A549 (cell line): Measurements from ENCODE around the gene MTG2. TPM values are rescaled to one million over a fixed set of nuclear protein-coding genes. Genes with fewer than 3 reads are reported as not detected.
A peak's percentile ranks its signal among the peaks of the same experiment; 100 is the strongest.

Source experiments
- ATAC-seq, 2 experiments: fragments of 200-7000 bp in 1 of 2; fragments of >200 bp in 1 of 2; cut with Nextera tagmentation in 1 of 2; cut with Tn5 transposase in 1 of 2; 3 replicates each; pipeline versions ENCODE4 v1.8.0 to v1.9.1; 2018 to 2020; ENCODE audit warnings: mild to moderate bottlenecking in 1 of 2, moderate library complexity in 1 of 2
- CTCF ChIA-PET: fragments of 300-600 bp; sonication (Branson Sonifier 250); formaldehyde crosslinking; extraction: SDS; loops from one replicate; lab custom pipeline; 2021; ENCODE audit warnings: antibody characterized with exemption, inconsistent platforms; lab: Yijun Ruan, JAX
- POLR2A ChIA-PET: fragments of 350-600 bp; formaldehyde crosslinking; extraction: SDS; loops from one replicate; lab custom pipeline; 2021; ENCODE audit warnings: antibody characterized with exemption, inconsistent platforms; lab: Yijun Ruan, JAX
- DNase-seq, 2 experiments: peaks; one replicate each; pipeline versions ENCODE4 v3.0.0 to v3.0.0-alpha.2; 2011 to 2016; ENCODE audit warnings: low read depth in 1 of 2, low spot score in 1 of 2
- FAIRE-seq: peaks from 2 replicates; lab custom pipeline; 2011; peaks lifted over from hg19 to GRCh38; lab: Jason Lieb, UNC
- H3K27ac ChIP-seq, 2 experiments: fragments of >200 bp; sonication (Bioruptor Twin); formaldehyde crosslinking; 3 replicates each; pipeline ENCODE4 v1.5.1; 2016 to 2017
- H3K4me1 ChIP-seq: fragments of >200 bp; sonication (Bioruptor Twin); formaldehyde crosslinking; 3 replicates; pipeline ENCODE4 v1.6.1; 2016
- H3K4me2 ChIP-seq: fragments of >200 bp; sonication (Bioruptor Twin); formaldehyde crosslinking; 3 replicates; pipeline ENCODE4 v1.6.1; 2016
- H3K4me3 ChIP-seq: fragments of >200 bp; sonication (Bioruptor Twin); formaldehyde crosslinking; 3 replicates; pipeline ENCODE4 v1.5.1; 2016
- H3K9me3 ChIP-seq: fragments of >200 bp; sonication (Bioruptor Twin); formaldehyde crosslinking; 3 replicates; pipeline ENCODE4 v1.6.1; 2016
- CEBPB ChIP-seq, 2 experiments: fragments of >200 bp in 1 of 2; sonication (Bioruptor Twin) in 1 of 2; formaldehyde crosslinking in 1 of 2; IDR thresholded peaks; 2 replicates each; pipeline ENCODE4 v1.6.1; 2012 to 2016
- CHD2 ChIP-seq: fragments of 150-350 bp; IDR thresholded peaks from 2 replicates; pipeline ENCODE4 v1.6.1; 2014; ENCODE audit warnings: low read length; ENCODE audit not compliant: partially characterized antibody
- CHD4 ChIP-seq: fragments of 200-600 bp; sonication (generic); IDR thresholded peaks from 2 replicates; pipeline ENCODE4 v1.6.1; 2016; ENCODE audit warnings: antibody characterized with exemption, mild to moderate bottlenecking, borderline replicate concordance
- EHF ChIP-seq: fragments of 250-450 bp; sonication (Bioruptor Pico); IDR thresholded peaks from 2 replicates; pipeline ENCODE4 v1.5.0; 2020; ENCODE audit warnings: mild to moderate bottlenecking
- FOXS1 ChIP-seq: fragments of 250-450 bp; sonication (Bioruptor Pico); IDR thresholded peaks from 2 replicates; pipeline ENCODE4 v1.5.0; 2020; ENCODE audit warnings: mild to moderate bottlenecking, moderate library complexity
- HOXB5 ChIP-seq: fragments of 250-450 bp; sonication (Bioruptor Pico); IDR thresholded peaks from 2 replicates; pipeline ENCODE4 v1.5.0; 2020; ENCODE audit warnings: mild to moderate bottlenecking, moderate library complexity
- JUN ChIP-seq, 2 experiments: fragments of >200 bp; sonication (Bioruptor Twin); formaldehyde crosslinking; IDR thresholded peaks; 2 replicates in 1 of 2; 3 replicates in 1 of 2; pipeline ENCODE4 v1.6.1; 2016 to 2017
- KDM1A ChIP-seq: fragments of 200-600 bp; sonication (generic); IDR thresholded peaks from 2 replicates; pipeline ENCODE4 v1.6.1; 2016; ENCODE audit warnings: low read depth, mild to moderate bottlenecking
- KDM5A ChIP-seq: fragments of 200-600 bp; sonication (generic); IDR thresholded peaks from 2 replicates; pipeline ENCODE4 v1.6.1; 2016; ENCODE audit warnings: antibody characterized with exemption, mild to moderate bottlenecking
- MAFK ChIP-seq: fragments of 450-650 bp; IDR thresholded peaks from 2 replicates; pipeline ENCODE4 v1.6.1; 2014; ENCODE audit not compliant: partially characterized antibody
- MAZ ChIP-seq: fragments of 150-350 bp; IDR thresholded peaks from 2 replicates; pipeline ENCODE4 v1.6.1; 2014; ENCODE audit warnings: antibody characterized with exemption, low read depth, low read length, borderline replicate concordance
- POLR2A ChIP-seq: IDR thresholded peaks from 2 replicates; pipeline ENCODE4 v1.6.1; 2012; ENCODE audit warnings: mild to moderate bottlenecking, low read length
- RAD21 ChIP-seq, 2 experiments: fragments of >200 bp in 1 of 2; sonication (Bioruptor Twin) in 1 of 2; formaldehyde crosslinking in 1 of 2; IDR thresholded peaks in 1 of 2; conservative IDR thresholded peaks in 1 of 2; 2 replicates in 1 of 2; 3 replicates in 1 of 2; pipeline ENCODE4 v1.6.1; 2012 to 2018; ENCODE audit warnings: inconsistent platforms in 1 of 2
- RCOR1 ChIP-seq: fragments of 150-350 bp; IDR thresholded peaks from 2 replicates; pipeline ENCODE4 v1.6.1; 2014; ENCODE audit warnings: antibody characterized with exemption, low read length, low read depth
- RNF2 ChIP-seq: fragments of 200-600 bp; sonication (generic); IDR thresholded peaks from 2 replicates; pipeline ENCODE4 v1.6.1; 2016; ENCODE audit warnings: low read depth, mild to moderate bottlenecking, antibody characterized with exemption, moderate library complexity, borderline replicate concordance
- SMC3 ChIP-seq: fragments of >200 bp; sonication (Bioruptor Twin); formaldehyde crosslinking; IDR thresholded peaks from 3 replicates; pipeline ENCODE4 v1.6.1; 2018; ENCODE audit warnings: inconsistent platforms
- ZC3H11A ChIP-seq: fragments of 450-650 bp; IDR thresholded peaks from 2 replicates; pipeline ENCODE4 v1.6.1; 2014; ENCODE audit warnings: antibody characterized with exemption, mild to moderate bottlenecking
- ZSCAN20 ChIP-seq: fragments of 250-450 bp; sonication (Bioruptor Pico); IDR thresholded peaks from 2 replicates; pipeline ENCODE4 v1.8.0; 2022; ENCODE audit warnings: mild to moderate bottlenecking, moderate library complexity
- WGBS: methylation state at CpG from one replicate; pipeline ENCODE4 v1.1.6; 2017; ENCODE audit errors: missing lambda C conversion rate; 5-methylcytosine and 5-hydroxymethylcytosine counted together
- polyA plus RNA-seq, 4 experiments: library from polyadenylated mRNA; depleted of rRNA in 3 of 4; stranded (reverse); fragments of >200 nt; fragmentation: RNase III in 1 of 4; extraction: RNeasy Plus Mini Kit Qiagen cat#74134 plus additional on column Dnase treatment in 1 of 4; gene quantifications; 2 replicates in 3 of 4; 3 replicates in 1 of 4; pipeline ENCODE4 v1.2.3, GENCODE V29; 2011 to 2017
- TF ChIP-seq, protein P1 (sequence below): IDR thresholded peaks from 2 replicates; pipeline ENCODE4 v1.6.1; 2012; ENCODE audit warnings: low read depth, borderline replicate concordance
- TF ChIP-seq, protein P2 (sequence below): IDR thresholded peaks from 2 replicates; pipeline ENCODE4 v1.6.1; 2012
- TF ChIP-seq, protein P3 (sequence below): fragments of >200 bp; sonication (Bioruptor Twin); formaldehyde crosslinking; IDR thresholded peaks from 2 replicates; pipeline ENCODE4 v1.6.1; 2016
- TF ChIP-seq, protein P4 (sequence below): fragments of >200 bp; sonication (Bioruptor Twin); formaldehyde crosslinking; IDR thresholded peaks from 3 replicates; pipeline ENCODE4 v1.5.1; 2016
- TF ChIP-seq, protein P5 (sequence below): fragments of 250-450 bp; sonication (Bioruptor Pico); IDR thresholded peaks from 2 replicates; pipeline ENCODE4 v1.5.0; 2021; ENCODE audit warnings: mild to moderate bottlenecking, moderate library complexity, borderline replicate concordance

Gene MTG2
- polyA plus RNA-seq, 2 of the 4 experiments (the other 2 are of a cell fraction) = 21.9 to 28.7 TPM

DNA sequence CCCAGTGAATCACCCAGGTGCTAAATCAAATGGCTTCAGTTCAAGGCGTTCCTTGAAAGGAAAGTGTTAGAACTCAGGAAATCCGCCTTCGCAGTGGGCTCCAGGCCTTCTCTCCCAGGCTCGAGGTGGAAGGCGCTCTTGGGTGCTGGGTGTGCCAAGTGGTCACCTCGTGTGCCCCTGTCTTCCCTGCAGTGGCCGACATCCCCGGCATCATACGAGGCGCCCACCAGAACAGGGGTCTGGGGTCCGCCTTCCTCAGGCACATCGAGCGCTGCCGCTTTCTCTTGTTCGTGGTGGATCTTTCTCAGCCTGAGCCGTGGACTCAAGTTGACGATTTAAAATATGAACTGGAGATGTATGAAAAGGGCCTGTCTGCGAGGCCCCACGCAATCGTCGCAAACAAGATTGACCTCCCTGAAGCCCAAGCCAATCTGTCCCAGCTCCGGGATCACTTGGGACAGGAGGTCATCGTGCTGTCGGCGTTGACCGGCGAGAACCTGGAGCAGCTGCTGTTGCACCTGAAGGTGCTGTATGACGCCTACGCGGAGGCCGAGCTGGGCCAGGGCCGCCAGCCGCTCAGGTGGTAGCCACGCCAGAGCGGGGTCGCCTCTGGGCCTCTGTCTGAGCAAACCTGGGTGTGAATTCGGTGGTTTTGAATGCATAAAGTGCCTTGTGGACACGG lies 17.8 kb downstream of the MTG2 start:
- WGBS = 96% methylated on average over 38 of the region's 38 CpGs
- DNase-seq (no peak), FAIRE-seq (no peak), ATAC-seq (no peak)
- Histone ChIP-seq H3K27ac (no peak overlapping the region), H3K9me3 (no peaks in the 10 kb centered on the region), H3K4me1 (no peaks in the 10 kb centered on the region), H3K4me2 (no peak overlapping the region), H3K4me3 (no peak overlapping the region)
- ChIA-PET CTCF (no interaction called here), POLR2A (no interaction called here)
- TF ChIP-seq, protein P1, sequence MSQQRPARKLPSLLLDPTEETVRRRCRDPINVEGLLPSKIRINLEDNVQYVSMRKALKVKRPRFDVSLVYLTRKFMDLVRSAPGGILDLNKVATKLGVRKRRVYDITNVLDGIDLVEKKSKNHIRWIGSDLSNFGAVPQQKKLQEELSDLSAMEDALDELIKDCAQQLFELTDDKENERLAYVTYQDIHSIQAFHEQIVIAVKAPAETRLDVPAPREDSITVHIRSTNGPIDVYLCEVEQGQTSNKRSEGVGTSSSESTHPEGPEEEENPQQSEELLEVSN = no peak
- TF ChIP-seq POLR2A (0 out of 2 replicates have a peak, but pooled peaks have one; percentile 13), MAFK (no peak), CHD4 (no peak), CHD2 (no peak), ZSCAN20 (CRISPR knock-in tag) (no peak)

DNA sequence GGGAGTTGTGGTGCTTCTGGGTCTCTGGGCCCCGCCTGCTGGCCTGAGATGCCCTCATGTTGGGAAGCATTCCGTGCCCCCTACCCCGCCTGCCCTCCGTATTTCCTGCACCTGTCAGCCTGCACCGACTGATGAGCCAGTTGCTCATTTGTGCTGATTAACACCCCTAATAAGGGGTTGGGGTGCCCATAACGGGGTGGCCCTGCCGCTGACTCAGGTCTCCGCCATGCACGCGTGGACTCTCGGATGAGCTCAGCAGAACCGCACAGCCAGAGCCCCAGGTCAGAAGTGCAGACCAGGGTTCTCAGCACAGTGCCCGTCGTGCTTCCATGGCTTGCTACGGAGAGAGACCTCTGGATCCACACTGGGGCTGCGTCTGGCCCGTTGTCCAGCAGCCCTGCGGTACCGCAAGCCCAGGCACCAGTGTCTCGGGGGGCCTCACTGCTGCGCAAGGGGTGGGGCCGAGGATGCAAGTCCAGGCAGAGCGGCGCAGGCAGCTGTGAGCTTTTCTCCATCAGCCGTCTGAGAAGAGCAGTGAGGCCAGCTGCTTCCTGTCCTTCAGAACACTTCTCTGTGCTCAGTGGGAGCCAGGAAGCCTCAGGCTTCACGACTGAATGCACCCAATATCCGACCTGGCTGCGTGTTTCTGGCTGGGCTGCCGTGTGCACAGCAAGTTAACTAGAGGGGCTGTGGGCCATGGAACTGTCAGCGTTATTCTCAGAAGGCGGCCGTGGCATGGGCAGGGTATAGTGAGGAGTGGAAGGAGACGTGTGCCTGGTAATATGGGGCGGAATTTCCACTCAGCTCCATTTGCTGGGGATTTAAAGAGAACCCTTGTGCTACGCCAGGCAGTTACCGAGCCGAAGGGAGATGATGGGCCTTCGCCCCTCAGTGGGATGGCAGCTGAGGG lies 18.6 kb downstream of the MTG2 start:
- DNase-seq = no peak
- no peak overlapping the region for H3K4me2 ChIP-seq
- no peak for FAIRE-seq
- TF ChIP-seq, protein P1 = no peak
- TF ChIP-seq RAD21 (conservative IDR thresholded peaks at IDR 0.05 in 1 of 2, IDR thresholded peaks at IDR 0.05 in 1 of 2) (no peak), KDM5A (no peak), RCOR1 (no peak), SMC3 (no peak)
- no peak overlapping the region for H3K4me3 ChIP-seq
- H3K9me3 ChIP-seq = no peaks in the 10 kb centered on the region
- 92% methylated on average over 24 of the region's 38 CpGs for WGBS
- no peaks in the 10 kb centered on the region for H3K4me1 ChIP-seq
- ChIA-PET POLR2A (no interaction called here), CTCF (interaction anchor here (1.5 kb wide), 1 partner anchor 195 kb away, joined by 4 read pairs; no protein-coding TSS in a partner anchor)
- no peak for ATAC-seq
- no peak overlapping the region for H3K27ac ChIP-seq

DNA sequence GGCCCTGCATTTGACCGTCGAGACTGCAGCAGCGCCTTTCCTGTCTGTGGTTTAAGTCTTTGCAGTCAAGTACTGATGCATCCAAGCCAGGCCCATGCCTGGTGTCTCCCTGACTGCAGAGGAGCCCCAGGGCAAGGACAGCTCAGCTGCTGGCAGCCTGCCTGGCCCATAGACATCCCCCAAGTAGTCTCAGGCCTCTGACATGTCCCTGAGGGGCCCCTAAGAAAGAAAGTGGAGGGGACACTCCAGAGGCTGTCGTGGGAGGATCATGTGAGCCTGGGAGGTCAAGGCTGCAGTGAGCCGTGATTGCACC lies 19.2 kb downstream of the MTG2 start:
- Histone ChIP-seq H3K27ac (no peak overlapping the region), H3K4me2 (no peak overlapping the region), H3K4me1 (no peaks in the 10 kb centered on the region), H3K9me3 (no peaks in the 10 kb centered on the region), H3K4me3 (no peak overlapping the region)
- CTCF ChIA-PET = interaction anchor here (1.5 kb wide), 1 partner anchor 194 kb away, joined by 4 read pairs; no protein-coding TSS in a partner anchor
- WGBS = 93% methylated on average over 5 of the region's 5 CpGs
- POLR2A ChIA-PET = no interaction called here
- FAIRE-seq = no peak
- no peak for ATAC-seq
- no peak for DNase-seq
- TF ChIP-seq FOXS1 (CRISPR knock-in tag) (no peak), CEBPB (IDR thresholded peaks at IDR 0.05) (no peak), EHF (CRISPR knock-in tag) (no peak), KDM1A (no peak), ZC3H11A (no peak), JUN (IDR thresholded peaks at IDR 0.05) (no peak), MAZ (no peak), RNF2 (no peak), HOXB5 (no peak), SMC3 (no peak), ZSCAN20 (CRISPR knock-in tag) (no peak), POLR2A (no peak)
- TF ChIP-seq, protein P1 = no peak
- TF ChIP-seq, protein P2, sequence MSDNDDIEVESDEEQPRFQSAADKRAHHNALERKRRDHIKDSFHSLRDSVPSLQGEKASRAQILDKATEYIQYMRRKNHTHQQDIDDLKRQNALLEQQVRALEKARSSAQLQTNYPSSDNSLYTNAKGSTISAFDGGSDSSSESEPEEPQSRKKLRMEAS = no peak
- TF ChIP-seq, protein P3, sequence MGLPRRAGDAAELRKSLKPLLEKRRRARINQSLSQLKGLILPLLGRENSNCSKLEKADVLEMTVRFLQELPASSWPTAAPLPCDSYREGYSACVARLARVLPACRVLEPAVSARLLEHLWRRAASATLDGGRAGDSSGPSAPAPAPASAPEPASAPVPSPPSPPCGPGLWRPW = no peak
- TF ChIP-seq, protein P4, sequence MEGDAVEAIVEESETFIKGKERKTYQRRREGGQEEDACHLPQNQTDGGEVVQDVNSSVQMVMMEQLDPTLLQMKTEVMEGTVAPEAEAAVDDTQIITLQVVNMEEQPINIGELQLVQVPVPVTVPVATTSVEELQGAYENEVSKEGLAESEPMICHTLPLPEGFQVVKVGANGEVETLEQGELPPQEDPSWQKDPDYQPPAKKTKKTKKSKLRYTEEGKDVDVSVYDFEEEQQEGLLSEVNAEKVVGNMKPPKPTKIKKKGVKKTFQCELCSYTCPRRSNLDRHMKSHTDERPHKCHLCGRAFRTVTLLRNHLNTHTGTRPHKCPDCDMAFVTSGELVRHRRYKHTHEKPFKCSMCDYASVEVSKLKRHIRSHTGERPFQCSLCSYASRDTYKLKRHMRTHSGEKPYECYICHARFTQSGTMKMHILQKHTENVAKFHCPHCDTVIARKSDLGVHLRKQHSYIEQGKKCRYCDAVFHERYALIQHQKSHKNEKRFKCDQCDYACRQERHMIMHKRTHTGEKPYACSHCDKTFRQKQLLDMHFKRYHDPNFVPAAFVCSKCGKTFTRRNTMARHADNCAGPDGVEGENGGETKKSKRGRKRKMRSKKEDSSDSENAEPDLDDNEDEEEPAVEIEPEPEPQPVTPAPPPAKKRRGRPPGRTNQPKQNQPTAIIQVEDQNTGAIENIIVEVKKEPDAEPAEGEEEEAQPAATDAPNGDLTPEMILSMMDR = no peak
- TF ChIP-seq, protein P5, sequence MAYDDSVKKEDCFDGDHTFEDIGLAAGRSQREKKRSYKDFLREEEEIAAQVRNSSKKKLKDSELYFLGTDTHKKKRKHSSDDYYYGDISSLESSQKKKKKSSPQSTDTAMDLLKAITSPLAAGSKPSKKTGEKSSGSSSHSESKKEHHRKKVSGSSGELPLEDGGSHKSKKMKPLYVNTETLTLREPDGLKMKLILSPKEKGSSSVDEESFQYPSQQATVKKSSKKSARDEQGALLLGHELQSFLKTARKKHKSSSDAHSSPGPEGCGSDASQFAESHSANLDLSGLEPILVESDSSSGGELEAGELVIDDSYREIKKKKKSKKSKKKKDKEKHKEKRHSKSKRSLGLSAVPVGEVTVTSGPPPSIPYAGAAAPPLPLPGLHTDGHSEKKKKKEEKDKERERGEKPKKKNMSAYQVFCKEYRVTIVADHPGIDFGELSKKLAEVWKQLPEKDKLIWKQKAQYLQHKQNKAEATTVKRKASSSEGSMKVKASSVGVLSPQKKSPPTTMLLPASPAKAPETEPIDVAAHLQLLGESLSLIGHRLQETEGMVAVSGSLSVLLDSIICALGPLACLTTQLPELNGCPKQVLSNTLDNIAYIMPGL (CRISPR knock-in tag) = no peak
